K562 (cell line): ENCODE results near the gene IGSF23. TPM values are rescaled to one million over a fixed set of nuclear protein-coding genes. Genes with fewer than 3 reads are reported as not detected.

ENCODE experiments used
- CCAR2 ChIP-seq: fragments of 200-400 bp; formaldehyde crosslinking; IDR thresholded peaks from 2 replicates; pipeline ENCODE4 v1.6.1; 2017; ENCODE audit warnings: mild to moderate bottlenecking, low read depth, low read length
- CCNT2 ChIP-seq: IDR thresholded peaks from 2 replicates; pipeline ENCODE4 v1.6.1; 2011; ENCODE audit warnings: borderline replicate concordance, low read depth, mild to moderate bottlenecking, moderate library complexity, mixed read lengths, low read length; ENCODE audit not compliant: insufficient read length; ENCODE audit errors: extremely low read depth
- CREB3L1 ChIP-seq: fragments of 450-650 bp; IDR thresholded peaks from 2 replicates; pipeline ENCODE4 v1.6.1; 2014; ENCODE audit warnings: low read depth, mild to moderate bottlenecking, moderate library complexity, borderline replicate concordance
- MEIS2 ChIP-seq: fragments of 450-650 bp; IDR thresholded peaks from 2 replicates; pipeline ENCODE4 v1.6.1; 2014; ENCODE audit warnings: mild to moderate bottlenecking; ENCODE audit not compliant: partially characterized antibody
- MNT ChIP-seq, 2 experiments: fragments of 450-650 bp; conservative IDR thresholded peaks; 2 replicates each; pipeline ENCODE4 v1.6.1; 2017; ENCODE audit warnings: mild to moderate bottlenecking in 2 of 2, moderate library complexity in 2 of 2
- NRF1 ChIP-seq, 2 experiments: fragments of 450-650 bp; IDR thresholded peaks in 1 of 2; conservative IDR thresholded peaks in 1 of 2; 2 replicates each; pipeline ENCODE4 v1.6.1; 2014; ENCODE audit warnings: mild to moderate bottlenecking in 2 of 2
- PRDM10 ChIP-seq: fragments of 450-650 bp; IDR thresholded peaks from 2 replicates; pipeline ENCODE4 v1.6.1; 2018; ENCODE audit not compliant: partially characterized antibody
- RBFOX2 ChIP-seq: fragments of 200-400 bp; formaldehyde crosslinking; IDR thresholded peaks from 2 replicates; pipeline ENCODE4 v1.6.1; 2017; ENCODE audit warnings: low read depth, mild to moderate bottlenecking, low read length, moderate library complexity
- RNF219 ChIP-seq: fragments of 250-450 bp; sonication (Bioruptor Pico); IDR thresholded peaks from 2 replicates; pipeline ENCODE4 v1.5.0; 2022; ENCODE audit warnings: mild to moderate bottlenecking
- SAFB ChIP-seq: fragments of 200-400 bp; formaldehyde crosslinking; IDR thresholded peaks from 2 replicates; pipeline ENCODE4 v1.6.1; 2017; ENCODE audit warnings: low read depth, low read length, borderline replicate concordance
- SOX6 ChIP-seq: fragments of 450-650 bp; IDR thresholded peaks from 2 replicates; pipeline ENCODE4 v1.6.1; 2014; ENCODE audit warnings: mild to moderate bottlenecking
- YY1 ChIP-seq, 3 experiments: IDR thresholded peaks; 2 replicates each; pipeline ENCODE4 v1.6.1; 2011; ENCODE audit warnings: low read length in 2 of 3, mild to moderate bottlenecking in 2 of 3, moderate library complexity in 2 of 3, borderline replicate concordance in 1 of 3, control low read depth in 1 of 3, low read depth in 1 of 3; ENCODE audit not compliant: insufficient read depth in 3 of 3, insufficient replicate concordance in 2 of 3, control insufficient read depth in 1 of 3, insufficient read length in 1 of 3; ENCODE audit errors: extremely low read depth in 1 of 3
- ZFX ChIP-seq: sonication (generic); formaldehyde crosslinking; IDR thresholded peaks from 2 replicates; pipeline ENCODE4 v1.8.0; 2022; ENCODE audit warnings: mild to moderate bottlenecking, missing genetic modification reagents, moderate library complexity
- ZNF589 ChIP-seq: fragments of 200-800 bp; sonication (Bioruptor generic); IDR thresholded peaks from 2 replicates; pipeline ENCODE4 v1.6.1; 2016; ENCODE audit warnings: low read depth, missing genetic modification characterization, missing compliant biosample characterization
- polyA plus RNA-seq, 8 experiments: library from polyadenylated mRNA; depleted of rRNA in 4 of 8; stranded (reverse) in 5 of 8; unstranded in 3 of 8; fragments of >200 nt; fragmentation: Nextera tagmentation in 2 of 8; fragmentation: Illumina TruSeq in 1 of 8; extraction: Ambion mirVana in 2 of 8; extraction: Trizol in 1 of 8; gene quantifications; 2 replicates each; pipeline versions ENCODE4 v1.2.1 to v1.2.3, GENCODE V29; 2011 to 2014; ENCODE audit warnings: inconsistent platforms in 1 of 8, missing spikeins in 1 of 8
- total RNA-seq, 7 experiments: library from RNA; depleted of rRNA in 6 of 7; stranded (reverse); fragments of >200 nt in 6 of 7; fragmentation: Illumina TruSeq in 2 of 7; extraction: Trizol in 2 of 7; gene quantifications; 2 replicates each; pipeline versions ENCODE4 v1.2.1 to v1.2.3, GENCODE V29; 2011 to 2021; ENCODE audit warnings: low replicate concordance in 1 of 7

Gene IGSF23
- total and polyA plus RNA-seq, 9 of the 15 experiments (the other 6 are each of a cell fraction or from before 2014, with no cell fraction given): not detected

GRCh38 chr19:44643605-44644401 lies 30.4 kb downstream of the IGSF23 start, which contains the start of gene PVR (continued):
- peak in 1 of 2 experiments; percentile 52; a peak in 1 of 4 replicates for TF ChIP-seq MNT (conservative IDR thresholded peaks at IDR 0.05)
- peak; percentile 36 for TF ChIP-seq CCNT2
- TF ChIP-seq YY1 (IDR thresholded peaks at IDR 0.05; ENCODE audit: borderline replicate concordance in 1 of 3, control insufficient read depth in 1 of 3, extremely low read depth in 1 of 3, insufficient read depth in 3 of 3, insufficient read length in 1 of 3, insufficient replicate concordance in 2 of 3, low read depth in 1 of 3, low read length in 2 of 3): peak; percentile 11 to 71 (median 53)
- TF ChIP-seq NRF1 (conservative IDR thresholded peaks at IDR 0.05 in 1 of 2, IDR thresholded peaks at IDR 0.05 in 1 of 2): peak; percentile 96
- TF ChIP-seq PRDM10: peak; percentile 18
- peak; percentile 63 for TF ChIP-seq MEIS2
- no peak for TF ChIP-seq SAFB
- no peak for TF ChIP-seq SOX6
- TF ChIP-seq RNF219 (CRISPR knock-in tag): no peak
- TF ChIP-seq ZNF589 (CRISPR knock-in tag): peak; percentile 54; the same call in 1 of the 2 replicates
- TF ChIP-seq CREB3L1: no peak
- TF ChIP-seq ZFX: peak; percentile 67
- no peak for TF ChIP-seq CCAR2
- peak; percentile 80 for TF ChIP-seq RBFOX2
